ENCODE data around the gene ZNF276.
"Not testable (repeated sequence)": the region's sequence is repeated elsewhere in the genome, so short reads cannot be mapped to it uniquely, and the experiment has no call there.

GRCh38 chr16:89783952-89784351 is 62.6 kb downstream of the ZNF276 start:
- not testable (repeated sequence) for TF ChIP-seq POLR2A (IDR thresholded peaks at IDR 0.05; ENCODE audit: low read depth); CTCF (IDR thresholded peaks at IDR 0.05); POLR2AphosphoS5 (IDR thresholded peaks at IDR 0.05)
